Right lobe of liver (tissue), 6 donors: ENCODE results near the gene KCNMA1. TPM values are rescaled to one million over a fixed set of nuclear protein-coding genes. Genes with fewer than 3 reads are reported as not detected.

Source experiments
- ATAC-seq, 4 donors: fragments of 200-7000 bp; cut with Tn5 transposase; one replicate each; pipeline ENCODE4 v1.9.1; 2020; ENCODE audit warnings: mild to moderate bottlenecking in 4 of 4, moderate library complexity in 4 of 4
- DNase-seq, 3 donors: peaks; one replicate each; pipeline ENCODE4 v3.0.0-alpha.2; 2020
- H3K27ac ChIP-seq, 3 donors: fragments of 200-600 bp; one replicate each; pipeline ENCODE4 v1.8.0; 2022
- H3K27me3 ChIP-seq, 2 donors: fragments of 200-600 bp; one replicate each; pipeline ENCODE4 v1.8.0; 2022
- H3K36me3 ChIP-seq, 4 donors: fragments of 200-600 bp; sonication (generic) in 1 of 4; one replicate each; pipeline versions ENCODE4 v1.5.1 to v1.8.0; 2017 to 2022; ENCODE audit warnings: control low read depth in 1 of 4
- H3K4me1 ChIP-seq, 4 donors: fragments of 200-600 bp; sonication (generic) in 1 of 4; one replicate each; pipeline versions ENCODE4 v1.5.1 to v1.8.0; 2017 to 2022; ENCODE audit warnings: control low read depth in 1 of 4
- H3K4me3 ChIP-seq, 3 donors: fragments of 200-600 bp; one replicate each; pipeline ENCODE4 v1.8.0; 2022
- H3K9me3 ChIP-seq, 4 donors: fragments of 200-600 bp; sonication (generic) in 1 of 4; one replicate each; pipeline versions ENCODE4 v1.5.1 to v1.8.0; 2017 to 2022; ENCODE audit warnings: control low read depth in 1 of 4
- CTCF ChIP-seq, 4 donors: fragments of 200-600 bp in 3 of 4; fragments of 450-650 bp in 1 of 4; IDR thresholded peaks; one replicate each; pipeline versions ENCODE4 v1.5.1 to v1.8.0; 2016 to 2022; ENCODE audit warnings: antibody characterized with exemption in 4 of 4, mild to moderate bottlenecking in 2 of 4
- POLR2A ChIP-seq: fragments of 450-650 bp; IDR thresholded peaks from one replicate; pipeline ENCODE4 v1.6.1; 2017; ENCODE audit warnings: antibody characterized with exemption, mild to moderate bottlenecking
- WGBS: methylation state at CpG from one replicate; pipeline ENCODE4 v1.1.6; 2018; ENCODE audit warnings: low coverage, low lambda C conversion rate; ENCODE audit not compliant: insufficient coverage; ENCODE audit errors: missing lambda C conversion rate; 5-methylcytosine and 5-hydroxymethylcytosine counted together
- intact Hi-C, 2 donors: fragments of 100-400 bp; cut with DNase I; formaldehyde crosslinking; loops; one replicate each; pipeline versions ENCODE4 v1.11.2 to v1.14.1; 2022
- total RNA-seq, 6 experiments: library from RNA; depleted of rRNA in 2 of 6; stranded (reverse); fragments of >200 nt in 2 of 6; fragmentation: NEBNext Ultra II Directional in 3 of 6; extraction: Animal tissue kit (Norgen Biotek cat#: 25700) in 3 of 6; gene quantifications; one replicate each; pipeline versions ENCODE4 v1.1.0 to v1.2.4, GENCODE V29; 2016 to 2023
- donor health status: DM: no; HTN: yes; CAD: no.
- donor health status: DM: no; HTN: no; CAD: no.
- donor health status: DM: no; HTN: no; CAD: no.
- donor health status: DM: no; HTN: yes; CAD: no.
- donor health status: DM: no; HTN: yes; CAD: no.

Gene KCNMA1
- total RNA-seq, 6 experiments from 2014 or later, result 5.7 to 48.0 (median 15.1) TPM

GRCh38 chr10:76977046-76977445, 660.6 kb downstream of the KCNMA1 start:
- no peaks in the 10 kb centered on the region for H3K36me3 ChIP-seq
- TF ChIP-seq POLR2A, result no peak
- no peak for TF ChIP-seq CTCF (IDR thresholded peaks at IDR 0.05)
- H3K27ac ChIP-seq, result no peak overlapping the region
- no peak overlapping the region for H3K4me3 ChIP-seq
- intact Hi-C loops, result no loop called here
- ATAC-seq, result no peak
- no peak for DNase-seq
- H3K27me3 ChIP-seq, result no peaks in the 10 kb centered on the region
- 78% methylated on average over 2 of the region's 3 CpGs for WGBS
- no peaks in the 10 kb centered on the region for H3K9me3 ChIP-seq
- H3K4me1 ChIP-seq, result no peaks in the 10 kb centered on the region

- no peak for TF ChIP-seq CTCF (IDR thresholded peaks at IDR 0.05)
- no peak for TF ChIP-seq POLR2A
- no peak for ATAC-seq
- Histone ChIP-seq H3K27me3 (no peaks in the 10 kb centered on the region), H3K4me3 (no peak overlapping the region), H3K27ac (no peak overlapping the region), H3K9me3 (no peaks in the 10 kb centered on the region), H3K4me1 (no peaks in the 10 kb centered on the region), H3K36me3 (no peaks in the 10 kb centered on the region)
- intact Hi-C loops, result no loop called here
- DNase-seq, result no peak
- WGBS, result 100% methylated on average over 1 of the region's 1 CpG
Observed at GRCh38 chr10:76976142-76976541, 661.5 kb downstream of the KCNMA1 start.

GRCh38 chr10:76975126-76975525, 662.5 kb downstream of the KCNMA1 start:
- Histone ChIP-seq H3K9me3 (no peaks in the 10 kb centered on the region), H3K4me3 (no peak overlapping the region), H3K4me1 (no peaks in the 10 kb centered on the region), H3K27ac (no peak overlapping the region), H3K36me3 (no peaks in the 10 kb centered on the region), H3K27me3 (no peaks in the 10 kb centered on the region)
- TF ChIP-seq CTCF (IDR thresholded peaks at IDR 0.05) (no peak), POLR2A (no peak)
- intact Hi-C loops, result no loop called here
- DNase-seq (no peak), ATAC-seq (no peak)
- 60% methylated on average over 5 of the region's 6 CpGs for WGBS

- WGBS, result 78% methylated on average over 10 of the region's 10 CpGs
- no peaks in the 10 kb centered on the region for H3K36me3 ChIP-seq
- no peak for ATAC-seq
- no peaks in the 10 kb centered on the region for H3K9me3 ChIP-seq
- H3K27ac ChIP-seq, result no peak overlapping the region
- no peaks in the 10 kb centered on the region for H3K4me1 ChIP-seq
- H3K27me3 ChIP-seq, result no peaks in the 10 kb centered on the region
- intact Hi-C loops, result no loop called here
- DNase-seq, result no peak
- no peak overlapping the region for H3K4me3 ChIP-seq
- TF ChIP-seq POLR2A, result no peak
- no peak for TF ChIP-seq CTCF (IDR thresholded peaks at IDR 0.05)
Observed at GRCh38 chr10:76974017-76974691, 663.5 kb downstream of the KCNMA1 start.
